IMR-90 (cell line): ENCODE measurements around the gene TEK. TPM values are rescaled to one million over a fixed set of nuclear protein-coding genes. Genes with fewer than 3 reads are reported as not detected.

Source experiments
- ATAC-seq: fragments of 200-7000 bp; cut with Tn5 transposase; 2 replicates; pipeline ENCODE4 v1.9.1; 2020; ENCODE audit warnings: low read depth, mild to moderate bottlenecking, moderate library complexity
- BruUV-seq: library from RNA; stranded (reverse); fragments of 400-500 nt; replicated peaks from 2 replicates; lab custom pipeline; 2021; lab: Mats Ljungman, UMichigan
- CTCF ChIA-PET: fragments of 300-600 bp; formaldehyde crosslinking; extraction: SDS; loops from one replicate; lab custom pipeline; 2021; ENCODE audit warnings: antibody characterized with exemption; lab: Yijun Ruan, JAX
- POLR2A ChIA-PET: fragments of 300-600 bp; sonication (Branson Sonifier 250); formaldehyde crosslinking; loops from one replicate; lab custom pipeline; 2022; ENCODE audit warnings: antibody characterized with exemption; ENCODE audit not compliant: unreplicated experiment; lab: Charles Lee
- DNase-seq: peaks from one replicate; pipeline ENCODE4 v3.0.0; 2013
- H2AFZ ChIP-seq: replicated peaks from 2 replicates; pipeline ENCODE3; 2013; ENCODE audit warnings: low read length, mild to moderate bottlenecking; ENCODE audit not compliant: poor library complexity
- H2AK5ac ChIP-seq: 2 replicates; pipeline ENCODE4 v1.6.1; 2013; ENCODE audit warnings: low read depth, low read length, inconsistent platforms
- H2AK9ac ChIP-seq: replicated peaks from 2 replicates; pipeline ENCODE3; 2013; ENCODE audit warnings: mild to moderate bottlenecking, low read depth, low read length, moderate library complexity; ENCODE audit not compliant: poor library complexity
- H2BK120ac ChIP-seq: 2 replicates; pipeline ENCODE4 v1.6.1; 2013; ENCODE audit warnings: low read depth, low read length, inconsistent platforms
- H2BK15ac ChIP-seq: 3 replicates; pipeline ENCODE4 v1.6.1; 2013; ENCODE audit warnings: low read depth, low read length, inconsistent platforms
- H2BK20ac ChIP-seq: 2 replicates; pipeline ENCODE4 v1.6.1; 2013; ENCODE audit warnings: low read depth, mild to moderate bottlenecking, inconsistent platforms, low read length, moderate library complexity
- H2BK5ac ChIP-seq: 2 replicates; pipeline ENCODE4 v1.6.1; 2013; ENCODE audit warnings: mild to moderate bottlenecking, low read depth, low read length, inconsistent platforms; ENCODE audit not compliant: poor library complexity, severe bottlenecking
- H3K14ac ChIP-seq: replicated peaks from 2 replicates; pipeline ENCODE4 v1.6.1; 2013; ENCODE audit warnings: low read depth, low read length, inconsistent platforms
- H3K18ac ChIP-seq: 2 replicates; pipeline ENCODE4 v1.6.1; 2013; ENCODE audit warnings: low read depth, low read length, control low read depth
- H3K23ac ChIP-seq: 2 replicates; pipeline ENCODE4 v1.6.1; 2013; ENCODE audit warnings: low read depth, low read length, inconsistent platforms
- H3K27ac ChIP-seq: 2 replicates; pipeline ENCODE4 v1.5.1; 2013; ENCODE audit warnings: mild to moderate bottlenecking, control low read depth, low read length; ENCODE audit not compliant: insufficient read depth
- H3K27me3 ChIP-seq: 2 replicates; pipeline ENCODE4 v1.6.1; 2013; ENCODE audit warnings: low read length; ENCODE audit not compliant: control insufficient read depth, insufficient read depth
- H3K36me3 ChIP-seq: 2 replicates; pipeline ENCODE4 v1.6.1; 2013; ENCODE audit warnings: low read length, mixed read lengths; ENCODE audit not compliant: control insufficient read depth, insufficient read depth
- H3K4ac ChIP-seq: 2 replicates; pipeline ENCODE4 v1.6.1; 2013; ENCODE audit warnings: low read depth, low read length, inconsistent platforms
- H3K4me1 ChIP-seq: 2 replicates; pipeline ENCODE4 v1.6.1; 2013; ENCODE audit warnings: low read length, mixed read lengths; ENCODE audit not compliant: control insufficient read depth, insufficient read depth
- H3K4me2 ChIP-seq: 2 replicates; pipeline ENCODE4 v1.6.1; 2013; ENCODE audit warnings: low read depth, mild to moderate bottlenecking, control low read depth, low read length, moderate library complexity
- H3K4me3 ChIP-seq: 2 replicates; pipeline ENCODE4 v1.5.1; 2013; ENCODE audit warnings: low read depth, mild to moderate bottlenecking, control low read depth, low read length, moderate library complexity; ENCODE audit not compliant: insufficient read depth
- H3K56ac ChIP-seq: 2 replicates; pipeline ENCODE4 v1.6.1; 2013; ENCODE audit warnings: low read length, inconsistent platforms; ENCODE audit not compliant: insufficient read depth; ENCODE audit errors: extremely low read depth
- H3K79me1 ChIP-seq, 2 experiments: 2 replicates each; pipeline ENCODE4 v1.6.1; 2013; ENCODE audit warnings: low read length in 2 of 2, inconsistent platforms in 1 of 2, low read depth in 1 of 2
- H3K9ac ChIP-seq: 2 replicates; pipeline ENCODE4 v1.6.1; 2013; ENCODE audit warnings: low read depth, low read length, control low read depth
- H3K9me1 ChIP-seq: 2 replicates; pipeline ENCODE4 v1.6.1; 2013; ENCODE audit warnings: low read length, inconsistent platforms; ENCODE audit not compliant: insufficient read depth
- H3K9me3 ChIP-seq: 2 replicates; pipeline ENCODE4 v1.6.1; 2013; ENCODE audit warnings: low read length; ENCODE audit not compliant: control insufficient read depth, insufficient read depth
- H4K20me1 ChIP-seq: 2 replicates; pipeline ENCODE4 v1.6.1; 2013; ENCODE audit warnings: low read length, inconsistent platforms; ENCODE audit not compliant: insufficient read depth
- H4K5ac ChIP-seq: 2 replicates; pipeline ENCODE4 v1.6.1; 2013; ENCODE audit warnings: mild to moderate bottlenecking, low read depth, low read length, control low read depth
- H4K8ac ChIP-seq, 2 experiments: 2 replicates each; pipeline ENCODE4 v1.6.1; 2013; ENCODE audit warnings: low read depth in 2 of 2, low read length in 2 of 2, control low read depth in 1 of 2, inconsistent platforms in 1 of 2
- H4K91ac ChIP-seq: 2 replicates; pipeline ENCODE4 v1.6.1; 2013; ENCODE audit warnings: low read depth, low read length, inconsistent platforms; ENCODE audit not compliant: insufficient read depth
- CEBPB ChIP-seq: IDR thresholded peaks from 2 replicates; pipeline ENCODE4 v1.6.1; 2012; ENCODE audit warnings: low read depth, low read length, improper control_type of control experiment
- RFX5 ChIP-seq: IDR thresholded peaks from 2 replicates; pipeline ENCODE4 v1.8.0; 2012; ENCODE audit warnings: low read depth, mild to moderate bottlenecking, low read length, moderate library complexity
- WGBS, 2 experiments: methylation state at CpG; one replicate each; pipeline versions ENCODE4 v1.1.5 to v1.1.7; 2013; ENCODE audit warnings: missing lambda C conversion rate in 2 of 2; ENCODE audit not compliant: insufficient read length in 1 of 2; ENCODE audit errors: extremely low coverage in 2 of 2; 5-methylcytosine and 5-hydroxymethylcytosine counted together
- dilution Hi-C: fragments of 300-500 bp; cut with HindIII; formaldehyde crosslinking; loops from one replicate; pipeline ENCODE4 v1.14.3; 2018; ENCODE audit warnings: low sequenced_read_pairs; ENCODE audit not compliant: unreplicated experiment
- in situ Hi-C: fragments of 300-500 bp; cut with MboI; formaldehyde crosslinking; loops from 3 replicates; pipeline ENCODE4 v1.14.3; 2019; ENCODE audit warnings: low sequenced_read_pairs, inconsistent platforms, mixed read lengths
- intact Hi-C: fragments of 100-400 bp; cut with micrococcal nuclease; formaldehyde crosslinking; loops from 2 replicates; pipeline ENCODE4 v1.10.0; 2022
- polyA plus RNA-seq, 3 experiments: library from polyadenylated mRNA; depleted of rRNA; stranded (reverse); fragments of >200 nt; gene quantifications; 2 replicates each; pipeline ENCODE4 v1.2.3, GENCODE V29; 2012; ENCODE audit warnings: low replicate concordance in 1 of 3
- total RNA-seq: library from RNA; depleted of rRNA; stranded (reverse); fragments of >200 nt; gene quantifications from 2 replicates; pipeline ENCODE4 v1.2.3, GENCODE V29; 2012

The TEK gene
- total and polyA plus RNA-seq, 2 of the 4 experiments (the other 2 are of a cell fraction): 6.3 to 11.7 TPM

- DNase-seq: peak; percentile 34
- Histone ChIP-seq H3K9me3 (no peaks in the 10 kb centered on the region), H3K56ac (no peak overlapping the region), H2AFZ (no peak overlapping the region), H4K5ac (peak overlapping the region; percentile 45; the same call in 1 of the 2 replicates), H4K20me1 (no peaks in the 10 kb centered on the region), H2BK20ac (no peak overlapping the region), H3K4me3 (no peak overlapping the region), H3K4ac (no peak overlapping the region), H3K4me1 (peaks cover 4% of the 10 kb centered on the region), H3K27me3 (no peaks in the 10 kb centered on the region), H3K23ac (no peak overlapping the region; the same call in 1 of the 2 replicates), H3K79me1 (no peaks in the 10 kb centered on the region), H2AK9ac (no peak overlapping the region), H2BK120ac (no peak overlapping the region), H3K9me1 (no peaks in the 10 kb centered on the region), H3K4me2 (no peak overlapping the region), H2BK15ac (no peak overlapping the region), H3K36me3 (no peaks in the 10 kb centered on the region), H2BK5ac (no peak overlapping the region), H4K8ac (no peak overlapping the region), H3K9ac (no peak overlapping the region), H4K91ac (no peak overlapping the region), H3K14ac (no peak overlapping the region), H3K18ac (peak overlapping the region; percentile 13; the same call in 1 of the 2 replicates), H3K27ac (no peak overlapping the region), H2AK5ac (no peak overlapping the region)
- dilution Hi-C loops (no loop called here), in situ Hi-C loops (no loop called here), intact Hi-C loops (no loop called here)
- ChIA-PET POLR2A (no interaction called here), CTCF (no interaction called here)
- ATAC-seq: peak; percentile 24; the same call in 1 of the 2 replicates
- BruUV-seq: no TSS peak
- WGBS, 2 experiments: 0% methylated on average over 1 of the region's 4 CpGs; no CpG with 5 or more reads in 1 of the 2 experiments
- TF ChIP-seq RFX5 (no peak), CEBPB (peak; percentile 46; the same call in 1 of the 2 replicates)
These were observed 34.9 kb upstream of the TEK start for GRCh38 chr9:27073841-27074728.
